ENCODE data around the gene C17orf113.
"Not testable (repeated sequence)": the region's sequence is repeated elsewhere in the genome, so short reads cannot be mapped to it uniquely, and the experiment has no call there.

C17orf113 gene

GRCh38 chr17:42023524-42024349 lies 26.7 kb downstream of the C17orf113 start:
- Histone ChIP-seq H3K27ac (ENCODE audit: low read depth, low read length) (no peak overlapping the region), H3K4me1 (ENCODE audit: insufficient read depth, low read length) (peaks cover 20% of the 10 kb centered on the region)
- WGBS: 92% methylated on average over 15 of the region's 15 CpGs

GRCh38 chr17:42020845-42021244 lies 29.6 kb downstream of the C17orf113 start:
- not testable (repeated sequence) for H3K4me1 ChIP-seq (ENCODE audit: insufficient read depth, low read length); H3K9me3 ChIP-seq (ENCODE audit: insufficient read depth, low read depth, low read length); H3K9ac ChIP-seq (ENCODE audit: low read depth, low read length); H3K27ac ChIP-seq (ENCODE audit: low read depth, low read length); H3K27me3 ChIP-seq (ENCODE audit: insufficient read depth, low read length)
- peak overlapping the region; percentile 84 for H3K4me3 ChIP-seq (ENCODE audit: low read length)
- 91% methylated on average over 8 of the region's 8 CpGs for WGBS
- peaks cover 32% of the 10 kb centered on the region for H3K36me3 ChIP-seq (ENCODE audit: insufficient read depth, low read length)

More at GRCh38 chr17:42023524-42024349, 26.7 kb downstream of the C17orf113 start:
- H3K4me3 ChIP-seq (ENCODE audit: low read length): no peak overlapping the region
- H3K36me3 ChIP-seq (ENCODE audit: insufficient read depth, low read length): peaks cover 32% of the 10 kb centered on the region
- H3K9me3 ChIP-seq (ENCODE audit: insufficient read depth, low read depth, low read length): no peaks in the 10 kb centered on the region
- no peaks in the 10 kb centered on the region for H3K27me3 ChIP-seq (ENCODE audit: insufficient read depth, low read length)
- no peak overlapping the region for H3K9ac ChIP-seq (ENCODE audit: low read depth, low read length)

- Histone ChIP-seq H3K27ac (ENCODE audit: low read depth, low read length) (peak within 1 kb of the TSS; percentile 68), H3K9me3 (ENCODE audit: insufficient read depth, low read depth, low read length) (no peaks in the 10 kb centered on the region), H3K27me3 (ENCODE audit: insufficient read depth, low read length) (no peaks in the 10 kb centered on the region), H3K4me3 (ENCODE audit: low read length) (peak within 1 kb of the TSS; percentile 84), H3K9ac (ENCODE audit: low read depth, low read length) (peak within 1 kb of the TSS; percentile 86), H3K36me3 (ENCODE audit: insufficient read depth, low read length) (peaks cover 30% of the 10 kb centered on the region), H3K4me1 (ENCODE audit: insufficient read depth, low read length) (peaks cover 8% of the 10 kb centered on the region)
- 10% methylated on average over 49 of the region's 49 CpGs for whole genome bisulfite sequencing
Observed at GRCh38 chr17:42019509-42020404, 30.6 kb downstream of the C17orf113 start, which contains the start of gene NKIRAS2. NKIRAS2 (plus strand) TSS chr17:42020090; CDS start chr17:42021578, 1,488 bp downstream.

- H3K36me3 ChIP-seq (ENCODE audit: insufficient read depth, low read length): peaks cover 26% of the 10 kb centered on the region
- WGBS: 93% methylated on average over 4 of the region's 4 CpGs
- H3K9ac ChIP-seq (ENCODE audit: low read depth, low read length): no peak overlapping the region
- no peak overlapping the region for H3K4me3 ChIP-seq (ENCODE audit: low read length)
- H3K27me3 ChIP-seq (ENCODE audit: insufficient read depth, low read length): no peaks in the 10 kb centered on the region
- no peak overlapping the region for H3K27ac ChIP-seq (ENCODE audit: low read depth, low read length)
- H3K4me1 ChIP-seq (ENCODE audit: insufficient read depth, low read length): peaks cover 8% of the 10 kb centered on the region
- no peaks in the 10 kb centered on the region for H3K9me3 ChIP-seq (ENCODE audit: insufficient read depth, low read depth, low read length)
Observed at GRCh38 chr17:42018988-42019387, 31.4 kb downstream of the C17orf113 start.

- Histone ChIP-seq H3K4me3 (ENCODE audit: low read length) (peak overlapping the region; percentile 93), H3K27ac (ENCODE audit: low read depth, low read length) (peak overlapping the region; percentile 99), H3K4me1 (ENCODE audit: insufficient read depth, low read length) (peaks cover 10% of the 10 kb centered on the region), H3K27me3 (ENCODE audit: insufficient read depth, low read length) (no peaks in the 10 kb centered on the region), H3K9ac (ENCODE audit: low read depth, low read length) (peak overlapping the region; percentile 97), H3K36me3 (ENCODE audit: insufficient read depth, low read length) (peaks cover 19% of the 10 kb centered on the region), H3K9me3 (ENCODE audit: insufficient read depth, low read depth, low read length) (no peaks in the 10 kb centered on the region)
- 38% methylated on average over 3 of the region's 3 CpGs for WGBS
Observed at GRCh38 chr17:42018339-42018738, 32.1 kb downstream of the C17orf113 start.

GRCh38 chr17:42017866-42018200 lies 32.6 kb downstream of the C17orf113 start:
- peak overlapping the region; percentile 93 for H3K4me3 ChIP-seq (ENCODE audit: low read length)
- peaks cover 15% of the 10 kb centered on the region for H3K36me3 ChIP-seq (ENCODE audit: insufficient read depth, low read length)
- no peaks in the 10 kb centered on the region for H3K27me3 ChIP-seq (ENCODE audit: insufficient read depth, low read length)
- H3K9ac ChIP-seq (ENCODE audit: low read depth, low read length): peak overlapping the region; percentile 97
- H3K4me1 ChIP-seq (ENCODE audit: insufficient read depth, low read length): peaks cover 16% of the 10 kb centered on the region
- H3K9me3 ChIP-seq (ENCODE audit: insufficient read depth, low read depth, low read length): no peaks in the 10 kb centered on the region
- H3K27ac ChIP-seq (ENCODE audit: low read depth, low read length): peak overlapping the region; percentile 99
- WGBS: 10% methylated on average over 11 of the region's 11 CpGs

GRCh38 chr17:42016941-42017865 lies 33.2 kb downstream of the C17orf113 start, which contains the start of gene DNAJC7:
DNAJC7 (minus strand) TSS chr17:42017439; CDS start chr17:42017416, 23 bp downstream.
- under 1% methylated on average over 70 of the region's 70 CpGs for WGBS
- H3K27me3 ChIP-seq (ENCODE audit: insufficient read depth, low read length): no peaks in the 10 kb centered on the region
- H3K36me3 ChIP-seq (ENCODE audit: insufficient read depth, low read length): peaks cover 9% of the 10 kb centered on the region
- peak within 1 kb of the TSS; percentile 97 for H3K9ac ChIP-seq (ENCODE audit: low read depth, low read length)
- H3K4me3 ChIP-seq (ENCODE audit: low read length): peak within 1 kb of the TSS; percentile 93
- peak within 1 kb of the TSS; percentile 99 for H3K27ac ChIP-seq (ENCODE audit: low read depth, low read length)
- H3K9me3 ChIP-seq (ENCODE audit: insufficient read depth, low read depth, low read length): no peaks in the 10 kb centered on the region
- H3K4me1 ChIP-seq (ENCODE audit: insufficient read depth, low read length): peaks cover 20% of the 10 kb centered on the region

- Histone ChIP-seq H3K27me3 (ENCODE audit: insufficient read depth, low read length) (no peaks in the 10 kb centered on the region), H3K27ac (ENCODE audit: low read depth, low read length) (peak overlapping the region; percentile 99), H3K36me3 (ENCODE audit: insufficient read depth, low read length) (peaks cover 3% of the 10 kb centered on the region; the same call in 1 of the 2 replicates), H3K4me1 (ENCODE audit: insufficient read depth, low read length) (peaks cover 27% of the 10 kb centered on the region), H3K4me3 (ENCODE audit: low read length) (peak overlapping the region; percentile 93), H3K9ac (ENCODE audit: low read depth, low read length) (peak overlapping the region; percentile 97), H3K9me3 (ENCODE audit: insufficient read depth, low read depth, low read length) (no peaks in the 10 kb centered on the region)
- WGBS: 14% methylated on average over 12 of the region's 12 CpGs
Observed at GRCh38 chr17:42016411-42016831, 34.0 kb downstream of the C17orf113 start.

- WGBS: 95% methylated on average over 12 of the region's 12 CpGs
- H3K27ac ChIP-seq (ENCODE audit: low read depth, low read length): peak overlapping the region; percentile 96
- not testable (repeated sequence) for H3K9me3 ChIP-seq (ENCODE audit: insufficient read depth, low read depth, low read length); H3K27me3 ChIP-seq (ENCODE audit: insufficient read depth, low read length); H3K36me3 ChIP-seq (ENCODE audit: insufficient read depth, low read length); H3K4me3 ChIP-seq (ENCODE audit: low read length)
- peak overlapping the region; percentile 63; the same call in 1 of the 2 replicates for H3K9ac ChIP-seq (ENCODE audit: low read depth, low read length)
- H3K4me1 ChIP-seq (ENCODE audit: insufficient read depth, low read length): peaks cover 36% of the 10 kb centered on the region
Observed at GRCh38 chr17:42013740-42014139, 36.7 kb downstream of the C17orf113 start.

- H3K9me3 ChIP-seq (ENCODE audit: insufficient read depth, low read depth, low read length); H3K27me3 ChIP-seq (ENCODE audit: insufficient read depth, low read length); H3K36me3 ChIP-seq (ENCODE audit: insufficient read depth, low read length): not testable (repeated sequence)
- Histone ChIP-seq H3K4me3 (ENCODE audit: low read length) (peak overlapping the region; percentile 17; the same call in 1 of the 2 replicates), H3K9ac (ENCODE audit: low read depth, low read length) (peak overlapping the region; percentile 63; the same call in 1 of the 2 replicates), H3K27ac (ENCODE audit: low read depth, low read length) (peak overlapping the region; percentile 96), H3K4me1 (ENCODE audit: insufficient read depth, low read length) (peaks cover 36% of the 10 kb centered on the region)
- 40% methylated on average over 4 of the region's 4 CpGs for WGBS
Observed at GRCh38 chr17:42012363-42012762, 38.0 kb downstream of the C17orf113 start.
